GM12892 (cell line): ENCODE data around the gene TLX3.

ENCODE experiments used
- POLR2AphosphoS5 ChIP-seq: IDR thresholded peaks from 2 replicates; pipeline ENCODE4 v1.6.1; 2011; ENCODE audit warnings: low read depth, low read length, control low read depth
- TAF1 ChIP-seq: IDR thresholded peaks from 2 replicates; pipeline ENCODE4 v1.6.1; 2011; ENCODE audit warnings: low read depth, mild to moderate bottlenecking, control low read depth, low read length, borderline replicate concordance

DNA sequence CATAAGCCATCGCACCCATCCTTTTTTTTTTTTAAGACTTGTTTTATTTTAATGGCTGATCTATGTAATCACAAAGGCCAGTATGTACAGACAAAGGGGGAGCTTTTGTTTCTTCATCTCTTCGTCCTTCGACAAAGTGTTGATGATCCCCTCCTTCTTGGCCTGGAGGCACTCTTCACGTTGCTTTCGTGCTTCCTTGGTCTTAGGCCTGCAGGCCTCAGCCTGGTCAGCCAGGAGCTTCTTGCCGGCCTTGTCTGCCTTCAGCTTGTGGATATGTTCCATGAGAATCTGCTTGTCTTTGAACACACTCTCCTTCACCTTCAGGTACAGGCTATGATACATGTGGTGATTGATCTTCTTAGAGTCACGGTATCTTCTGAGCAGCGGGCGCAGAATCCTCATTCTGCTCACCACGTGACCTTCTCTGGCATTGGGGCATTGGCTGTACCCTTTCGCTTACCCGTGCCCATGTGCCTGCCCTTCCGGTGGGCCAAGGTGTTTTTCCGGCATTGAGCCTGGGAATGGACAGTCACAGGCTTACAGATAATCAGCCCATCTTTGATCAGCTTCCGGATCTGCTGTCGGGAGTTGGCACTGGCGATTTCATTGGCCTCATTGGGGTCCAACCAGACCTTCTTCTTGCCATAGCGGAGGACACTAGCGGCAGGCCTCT is 36.0 kb downstream of the TLX3 start:
- no peak for TF ChIP-seq TAF1
- no peak for TF ChIP-seq POLR2AphosphoS5
